Medulla oblongata (tissue), 1 donor: ENCODE results near the gene SHLD3.
"Not testable (repeated sequence)": the region's sequence is repeated elsewhere in the genome, so short reads cannot be mapped to it uniquely, and the experiment has no call there.

Experiments used
- DNase-seq: peaks from one replicate; pipeline ENCODE4 v3.0.0-alpha.2; 2015; ENCODE audit errors: extremely low spot score

The SHLD3 gene

GRCh38 chr5:65624571-65625555 lies at the start of gene SHLD3, which contains the start of gene TRAPPC13:
TSS of gene SHLD3 (plus strand) at chr5:65625027. CDS start at chr5:65629588, 4,561 bp downstream.
TSS of gene TRAPPC13 (plus strand) at chr5:65625027. CDS start at chr5:65625061, 34 bp downstream.
- DNase-seq = peak; percentile 94

GRCh38 chr5:65577141-65577540 lies 47.7 kb upstream of the SHLD3 start:
- no peak for DNase-seq

- no peak for DNase-seq
These were observed 36.1 kb upstream of the SHLD3 start for GRCh38 chr5:65588694-65589093.

- not testable (repeated sequence) for DNase-seq
These were observed 23.1 kb upstream of the SHLD3 start for GRCh38 chr5:65601761-65602160.

- DNase-seq = no peak
These were observed 13.3 kb upstream of the SHLD3 start for GRCh38 chr5:65611524-65611923.

GRCh38 chr5:65612298-65612907 lies 12.4 kb upstream of the SHLD3 start:
- DNase-seq = no peak

- no peak for DNase-seq
These were observed 4.8 kb upstream of the SHLD3 start for GRCh38 chr5:65620021-65620420.

- not testable (repeated sequence) for DNase-seq
These were observed 2.9 kb upstream of the SHLD3 start for GRCh38 chr5:65621961-65622360.

- no peak for DNase-seq
These were observed 1.3 kb upstream of the SHLD3 start for GRCh38 chr5:65623482-65623881.

GRCh38 chr5:65624025-65624570 lies 729 bp upstream of the SHLD3 start, which contains the start of gene TRIM23:
TSS of gene TRIM23 (minus strand) at chr5:65624333. CDS start at chr5:65624274, 59 bp downstream.
- peak; percentile 98 for DNase-seq

GRCh38 chr5:65625743-65626142 lies 916 bp downstream of the SHLD3 start:
- DNase-seq = peak; percentile 3

GRCh38 chr5:65630981-65631380 lies 6.2 kb downstream of the SHLD3 start:
- DNase-seq = no peak

GRCh38 chr5:65640240-65640639 lies 15.4 kb downstream of the SHLD3 start:
- DNase-seq = no peak

- no peak for DNase-seq
These were observed 22.1 kb downstream of the SHLD3 start for GRCh38 chr5:65646938-65647337.

- DNase-seq = no peak
These were observed 23.1 kb downstream of the SHLD3 start for GRCh38 chr5:65647941-65648340.

GRCh38 chr5:65651144-65651543 lies 26.3 kb downstream of the SHLD3 start:
- no peak for DNase-seq

GRCh38 chr5:65654713-65655112 lies 29.9 kb downstream of the SHLD3 start:
- no peak for DNase-seq

GRCh38 chr5:65663804-65664521 lies 39.1 kb downstream of the SHLD3 start:
- DNase-seq = no peak

GRCh38 chr5:65668696-65669095 lies 43.9 kb downstream of the SHLD3 start:
- no peak for DNase-seq

GRCh38 chr5:65672796-65673195 lies 48.0 kb downstream of the SHLD3 start:
- no peak for DNase-seq

- DNase-seq = no peak
These were observed 49.9 kb downstream of the SHLD3 start for GRCh38 chr5:65674749-65675148.

- not testable (repeated sequence) for DNase-seq
These were observed 51.2 kb downstream of the SHLD3 start for GRCh38 chr5:65676056-65676455.
